Gastroesophageal sphincter (tissue), 3 donors: ENCODE results near the gene PTPRG.

ENCODE experiments used
- CTCF ChIP-seq, 4 experiments: fragments of 200-600 bp in 2 of 4; fragments of 450-650 bp in 2 of 4; sonication (generic) in 1 of 4; IDR thresholded peaks; one replicate each; pipeline ENCODE4 v1.5.1; 2017 to 2019; ENCODE audit warnings: antibody characterized with exemption in 4 of 4, mild to moderate bottlenecking in 2 of 4, moderate library complexity in 2 of 4
- EP300 ChIP-seq: sonication (generic); formaldehyde crosslinking; IDR thresholded peaks from one replicate; pipeline ENCODE4 v1.6.1; 2017; ENCODE audit warnings: antibody characterized with exemption, mild to moderate bottlenecking
- POLR2A ChIP-seq, 2 donors: fragments of 450-650 bp; IDR thresholded peaks; one replicate each; pipeline ENCODE4 v1.6.1; 2017; ENCODE audit warnings: antibody characterized with exemption in 2 of 2, mild to moderate bottlenecking in 2 of 2, moderate library complexity in 1 of 2

- TF ChIP-seq CTCF (IDR thresholded peaks at IDR 0.05), result no peak
- TF ChIP-seq POLR2A (IDR thresholded peaks at IDR 0.05), result no peak
- TF ChIP-seq EP300, result no peak
Measured at GRCh38 chr3:61682671-61683548, 121.5 kb downstream of the PTPRG start.
